Fibroblast of skin of scalp (primary cell): Measurements from ENCODE around the gene IL37. TPM values are rescaled to one million over a fixed set of nuclear protein-coding genes. Genes with fewer than 3 reads are reported as not detected.

Experiments used
- DNase-seq: peaks from one replicate; pipeline ENCODE4 v3.0.0-alpha.2; 2013
- polyA plus RNA-seq, 2 experiments: library from polyadenylated mRNA; unstranded; fragments of 120-200 nt; gene quantifications; one replicate each; pipeline ENCODE4 v1.2.1, GENCODE V29; 2013; ENCODE audit not compliant: insufficient read length in 2 of 2

Gene IL37
- not detected for polyA plus RNA-seq (2013, experiment 1 of 2; ENCODE audit: insufficient read length)
- 0.28 TPM for polyA plus RNA-seq (2013, experiment 2 of 2; ENCODE audit: insufficient read length)

DNA sequence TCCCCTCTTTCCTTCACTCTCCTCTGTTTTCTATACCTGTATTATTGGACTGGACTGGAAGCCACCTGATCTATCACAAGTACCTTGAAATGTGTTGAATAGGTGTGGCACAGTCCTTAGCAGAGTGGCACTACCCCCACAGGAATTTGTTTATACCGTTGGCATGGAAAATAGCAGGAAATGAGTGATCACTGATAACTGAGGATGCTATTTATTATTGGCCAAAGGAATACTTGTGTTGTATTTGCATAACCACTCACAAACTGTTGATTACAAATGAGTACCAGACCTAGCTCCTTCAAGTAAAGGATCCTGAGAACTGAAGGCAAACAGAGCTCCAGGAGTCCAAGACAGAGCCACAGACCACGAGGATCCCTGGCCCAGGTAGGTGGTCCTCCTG lies at the start of gene IL37:
Gene IL37, plus strand, starts transcription at position 301 of the 400 bp plus-strand sequence. CDS start 1,848 bp downstream, outside the sequence.
- DNase-seq = no peak

GRCh38 chr2:112864072-112864471 lies 46.9 kb upstream of the IL37 start:
- no peak for DNase-seq

GRCh38 chr2:112866128-112866835 lies 44.7 kb upstream of the IL37 start:
- DNase-seq = no peak

- no peak for DNase-seq
Measured at GRCh38 chr2:112867701-112868631, 43.0 kb upstream of the IL37 start.

- DNase-seq = peak; percentile 86
Measured at GRCh38 chr2:112869258-112869842, 41.6 kb upstream of the IL37 start.

DNA sequence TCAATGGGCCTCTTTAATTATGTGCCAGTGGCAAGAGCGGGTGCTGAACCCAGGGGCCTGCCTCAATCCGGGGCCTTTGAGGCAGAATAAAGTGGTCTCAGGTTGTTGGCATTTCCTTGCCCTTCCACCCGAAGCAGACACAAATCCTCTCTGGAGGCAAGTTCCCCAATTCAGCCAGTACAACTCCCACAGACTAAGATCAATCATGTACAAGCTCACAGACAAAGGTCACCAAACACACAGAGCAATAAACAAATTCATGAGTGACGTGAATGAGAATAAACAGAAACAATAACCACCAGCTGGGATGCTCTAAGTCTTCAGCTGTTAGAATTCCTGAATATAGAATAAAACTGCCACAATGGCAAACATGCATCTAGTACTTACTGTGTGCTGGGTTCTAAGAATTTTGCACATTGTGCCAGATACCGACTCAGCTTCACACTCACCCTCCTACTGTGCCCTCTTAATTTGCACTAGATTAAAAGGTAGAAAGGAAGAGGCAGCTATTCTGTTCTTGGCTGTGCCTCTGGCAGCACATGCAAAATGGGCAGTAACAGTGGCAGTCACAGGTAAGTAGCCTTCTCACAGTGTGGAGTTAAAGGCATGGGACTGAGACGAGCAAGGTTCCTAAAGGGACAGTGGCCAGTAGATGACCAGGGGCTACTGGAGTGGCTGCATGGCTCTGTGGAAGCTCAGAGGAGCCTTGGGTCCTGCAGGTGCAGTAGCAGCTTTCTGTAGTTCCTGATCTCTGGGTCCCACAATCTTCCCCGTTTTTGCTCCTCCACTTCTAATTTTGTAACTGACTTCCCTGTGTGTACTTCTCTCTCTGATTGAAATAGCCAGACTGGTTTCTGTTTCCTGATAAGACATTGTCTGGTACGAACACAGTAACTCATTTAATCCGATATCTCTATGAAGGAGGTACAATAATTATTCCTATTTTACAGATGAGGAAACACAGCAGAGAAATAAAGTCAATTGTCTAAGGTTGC lies 39.8 kb upstream of the IL37 start:
- DNase-seq = no peak

- no peak for DNase-seq
Measured at GRCh38 chr2:112876257-112876970, 34.6 kb upstream of the IL37 start.

GRCh38 chr2:112876971-112877361 lies 34.0 kb upstream of the IL37 start:
- DNase-seq = peak; percentile 31

DNA sequence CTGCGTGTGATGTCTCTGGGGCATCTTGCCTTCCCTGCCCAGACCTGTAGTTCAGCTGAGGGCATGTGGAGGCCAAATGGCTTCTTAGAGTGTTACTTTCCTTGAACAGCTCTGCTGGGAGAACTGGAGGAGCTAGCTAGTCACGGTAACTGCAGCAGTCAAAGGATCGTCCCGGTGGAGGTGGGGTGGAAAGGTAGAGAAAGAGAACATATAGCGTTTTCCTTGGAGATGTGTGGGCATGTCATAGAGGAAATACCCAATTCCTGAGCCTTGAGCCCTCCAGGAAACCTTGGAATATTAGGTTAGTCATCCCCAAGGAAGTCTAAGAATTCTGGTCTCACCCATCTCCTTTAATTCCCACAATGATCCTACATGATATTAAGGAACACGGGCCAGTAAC lies 33.5 kb upstream of the IL37 start:
- DNase-seq = peak; percentile 79

DNA sequence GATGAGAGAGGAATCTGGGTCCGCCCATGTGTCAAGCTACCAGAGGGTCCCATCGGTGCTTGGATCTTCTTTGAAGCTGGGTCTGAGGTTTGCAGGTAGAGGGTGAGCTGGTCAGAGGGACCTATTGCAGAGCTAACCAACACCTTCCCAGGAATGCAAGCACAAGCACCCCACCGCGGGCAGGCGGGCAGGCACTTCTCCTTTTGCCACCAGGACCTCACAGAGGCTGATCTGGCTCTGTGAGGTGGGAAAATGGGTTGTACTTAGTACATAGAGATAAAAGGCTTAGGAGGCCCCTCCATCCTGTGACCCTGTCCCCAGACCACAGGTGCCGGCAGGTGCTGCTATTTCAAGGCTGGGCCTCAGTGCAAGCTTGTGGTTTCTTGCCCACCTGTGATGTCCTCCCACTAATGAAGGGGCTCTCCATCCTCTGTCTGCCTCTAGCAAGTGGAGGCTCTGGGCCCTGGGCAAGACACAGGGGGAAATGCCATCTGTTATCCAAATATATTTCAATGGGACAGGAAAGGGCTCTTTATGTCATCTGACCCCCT lies 31.4 kb upstream of the IL37 start:
- no peak for DNase-seq

DNA sequence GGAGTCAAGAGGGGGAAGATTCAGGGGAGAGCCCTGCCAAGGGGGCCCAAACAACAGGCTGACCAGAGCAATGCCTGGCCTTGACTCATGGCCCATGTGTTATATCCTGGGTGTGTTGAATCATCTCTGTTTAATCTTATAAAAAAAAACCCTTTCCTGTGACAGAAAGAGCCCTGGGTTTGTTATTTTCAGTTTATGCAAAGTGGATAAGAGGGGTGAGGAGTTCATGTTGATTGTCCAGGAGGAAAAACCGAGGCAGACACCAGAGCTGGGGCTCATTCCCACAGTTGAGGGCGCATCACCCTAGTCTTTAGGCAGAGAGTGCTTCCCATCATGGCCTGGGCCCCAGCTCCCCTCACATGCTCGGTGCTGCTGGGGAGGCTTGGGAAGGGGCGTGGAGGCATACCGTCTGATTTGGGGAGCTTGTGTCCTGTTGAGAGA lies 30.9 kb upstream of the IL37 start:
- DNase-seq = peak; percentile 48

DNA sequence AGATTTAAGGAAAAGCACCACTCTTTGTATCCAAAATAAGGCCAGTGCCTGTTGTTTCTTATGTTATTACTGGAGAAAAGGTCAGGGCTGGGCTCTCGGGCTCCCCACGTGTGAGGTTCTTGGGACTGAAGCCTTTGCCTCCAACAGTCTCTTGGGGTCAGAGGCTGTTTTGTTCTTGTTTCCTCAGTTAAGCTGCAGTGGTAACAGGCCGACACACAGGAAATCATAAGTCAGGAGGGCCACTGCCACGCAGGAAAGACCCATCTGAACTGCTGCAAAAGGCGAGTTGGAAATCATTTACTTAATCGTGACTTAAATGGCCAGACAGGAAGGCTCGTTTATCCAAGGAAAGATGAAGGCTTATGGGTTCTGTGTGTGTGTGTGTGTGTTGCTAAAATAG lies 30.3 kb upstream of the IL37 start:
- DNase-seq = no peak

DNA sequence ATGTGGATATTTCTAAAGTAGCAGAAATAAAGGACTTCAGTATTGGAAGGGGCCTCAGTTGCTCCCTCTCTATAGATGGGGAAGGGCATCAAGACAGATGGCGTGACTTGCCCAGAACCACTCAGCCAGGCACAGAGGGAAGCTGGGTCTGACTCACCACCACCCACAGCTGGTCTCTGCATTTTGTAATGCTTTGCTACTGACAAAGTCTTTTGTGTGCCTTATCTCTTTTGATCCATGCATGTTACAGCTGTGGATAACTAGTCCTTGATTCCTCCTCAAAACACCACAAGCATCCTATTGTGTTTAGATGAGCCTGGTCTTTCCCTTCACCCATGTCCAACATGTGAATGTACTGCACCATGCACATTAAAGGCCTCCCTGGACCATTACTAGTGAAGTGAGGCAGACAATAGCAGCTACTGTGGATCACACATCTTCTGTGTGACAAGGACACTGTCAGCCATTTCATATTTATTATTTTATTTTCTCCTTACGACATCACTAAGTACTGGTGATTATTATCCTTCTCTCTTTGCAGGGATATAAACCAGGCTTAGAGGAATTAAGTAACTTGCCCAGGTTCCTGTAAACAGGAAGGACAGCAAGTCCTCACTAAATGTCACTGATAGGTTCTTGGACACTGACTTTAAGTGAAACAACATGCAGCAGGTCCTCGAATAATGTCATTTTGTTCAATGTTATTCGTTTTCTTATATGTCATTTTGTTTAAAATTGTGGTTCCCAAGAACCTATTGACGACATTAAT lies 29.6 kb upstream of the IL37 start:
- peak; percentile 85 for DNase-seq

DNA sequence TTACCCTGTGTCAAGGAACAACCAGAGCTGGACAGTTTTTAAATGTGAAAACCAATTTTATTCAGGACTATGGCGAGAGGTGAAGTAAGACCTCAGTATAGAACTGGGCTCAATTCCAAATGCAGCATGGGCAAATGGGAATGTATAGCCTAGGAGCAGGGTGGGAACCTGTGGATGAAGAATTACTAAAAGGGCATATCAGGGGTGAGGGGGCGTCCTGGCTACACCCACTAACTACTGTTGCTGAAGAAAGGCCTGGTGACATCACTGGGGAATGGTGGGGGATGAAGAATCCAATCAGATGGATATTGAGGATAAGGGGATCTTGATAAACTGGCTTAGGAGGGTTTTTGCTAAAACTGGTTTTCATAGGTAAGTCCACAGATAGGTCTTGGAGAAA lies 27.3 kb upstream of the IL37 start:
- DNase-seq = no peak

GRCh38 chr2:112884869-112885505 lies 26.0 kb upstream of the IL37 start:
- DNase-seq = peak; percentile 22

GRCh38 chr2:112885506-112885902 lies 25.5 kb upstream of the IL37 start:
- peak; percentile 4 for DNase-seq

- DNase-seq = no peak
Measured at GRCh38 chr2:112886291-112886690, 24.7 kb upstream of the IL37 start.

GRCh38 chr2:112887964-112888749 lies 22.8 kb upstream of the IL37 start:
- DNase-seq = no peak

DNA sequence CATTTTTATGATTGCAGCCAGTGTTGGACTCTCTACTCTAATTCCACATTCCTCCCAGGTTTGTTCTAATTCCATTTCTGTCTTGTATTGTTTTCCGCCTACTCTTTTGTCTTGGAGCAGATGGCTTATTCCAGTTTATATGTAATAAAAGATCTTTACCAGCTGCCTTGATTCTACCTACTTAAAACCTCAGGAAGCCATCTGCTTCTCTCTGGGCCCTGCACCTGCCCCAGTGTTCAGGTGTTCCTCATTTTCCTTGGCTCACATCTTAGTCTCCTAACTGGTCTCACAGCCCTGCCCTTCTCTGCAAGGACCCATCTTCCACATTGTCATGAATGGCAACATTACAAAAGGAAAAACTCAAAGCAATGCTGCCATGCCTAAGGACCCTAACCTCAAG lies 21.0 kb upstream of the IL37 start:
- no peak for DNase-seq
